ENCODE results near the gene ZDHHC14. TPM values are rescaled to one million over a fixed set of nuclear protein-coding genes. Genes with fewer than 3 reads are reported as not detected.

ZDHHC14 gene
- total and polyA plus RNA-seq, 2 of the 8 experiments (the other 6 are each of a cell fraction or from before 2014, with no cell fraction given), result 2.9 to 5.3 TPM

DNA sequence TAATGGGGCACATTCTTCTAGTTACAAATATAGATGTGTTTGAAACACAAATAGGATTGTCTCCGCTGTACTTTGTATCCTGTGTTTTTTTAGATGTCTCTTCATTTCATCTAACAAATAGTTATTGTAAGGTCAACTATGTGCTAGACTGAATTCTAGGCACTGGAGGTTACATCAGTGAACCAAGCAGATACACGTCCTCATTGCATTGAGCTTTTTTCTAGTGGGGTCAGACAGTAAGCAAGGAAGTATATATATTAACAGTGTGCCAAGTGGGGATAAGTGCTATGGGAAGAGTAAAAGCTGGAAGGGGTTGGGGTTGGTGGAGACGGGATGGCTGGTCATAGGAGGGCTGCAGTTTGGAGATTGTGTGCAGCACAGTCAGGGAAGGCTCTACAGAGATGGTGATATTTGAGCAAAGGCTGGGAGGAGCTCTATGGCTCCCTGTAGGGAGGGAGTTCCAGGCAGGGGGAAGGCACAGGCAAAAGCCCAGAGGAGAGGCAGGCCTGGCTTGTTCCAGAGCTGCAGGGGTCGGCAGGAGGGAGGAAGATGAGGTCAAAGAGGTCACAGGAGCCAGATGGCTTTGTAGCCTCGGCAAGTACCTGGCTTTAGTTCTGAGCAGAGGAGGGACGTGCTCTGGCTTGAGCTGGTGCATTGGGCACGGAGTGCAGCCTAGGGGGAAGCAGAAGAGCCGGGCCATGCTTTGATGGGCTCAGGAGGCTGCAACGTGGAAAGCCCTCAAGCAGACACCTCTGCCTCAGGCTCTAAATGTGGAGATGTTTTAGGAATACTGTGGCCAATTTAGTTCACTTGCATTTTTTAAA is 152.3 kb downstream of the ZDHHC14 start (continued):
- 0 out of 4 replicates have a peak, but pooled peaks of 1 of the 2 experiments have one; percentile 12 for TF ChIP-seq HDAC2 (IDR thresholded peaks at IDR 0.05; ENCODE audit: borderline replicate concordance in 1 of 2, low read depth in 2 of 2, low read length in 2 of 2)
- TF ChIP-seq KDM1A (IDR thresholded peaks at IDR 0.05; ENCODE audit: borderline replicate concordance, low read length), result peak; percentile 44; the same call in 1 of the 2 replicates
- peak; percentile 82; the same call in 1 of the 2 replicates for TF ChIP-seq TCF12 (IDR thresholded peaks at IDR 0.05; ENCODE audit: low read depth, low read length)
- no peak for TF ChIP-seq MAFK (IDR thresholded peaks at IDR 0.05; ENCODE audit: low read depth, low read length)
- 0 out of 2 replicates have a peak, but pooled peaks have one; percentile 81 for TF ChIP-seq RXRA (IDR thresholded peaks at IDR 0.05; ENCODE audit: insufficient read depth, low read depth, low read length)
- TF ChIP-seq TAF7 (optimal IDR thresholded peaks at IDR 0.05; ENCODE audit: borderline replicate concordance, low read depth, low read length), result no peak
- no peak for TF ChIP-seq SIX5 (IDR thresholded peaks at IDR 0.05; ENCODE audit: low read depth, low read length)
- TF ChIP-seq, protein P1, sequence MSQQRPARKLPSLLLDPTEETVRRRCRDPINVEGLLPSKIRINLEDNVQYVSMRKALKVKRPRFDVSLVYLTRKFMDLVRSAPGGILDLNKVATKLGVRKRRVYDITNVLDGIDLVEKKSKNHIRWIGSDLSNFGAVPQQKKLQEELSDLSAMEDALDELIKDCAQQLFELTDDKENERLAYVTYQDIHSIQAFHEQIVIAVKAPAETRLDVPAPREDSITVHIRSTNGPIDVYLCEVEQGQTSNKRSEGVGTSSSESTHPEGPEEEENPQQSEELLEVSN (IDR thresholded peaks at IDR 0.05), result peak; percentile 58; the same call in 1 of the 2 replicates
- TF ChIP-seq SIN3A (conservative IDR thresholded peaks at IDR 0.05 in 1 of 2, IDR thresholded peaks at IDR 0.05 in 1 of 2; ENCODE audit: low read depth in 1 of 2, low read length in 2 of 2), result no peak
- TF ChIP-seq EP300 (IDR thresholded peaks at IDR 0.05; ENCODE audit: borderline replicate concordance in 1 of 2, low read depth in 2 of 2, low read length in 2 of 2), result peak in 1 of 2 experiments; percentile 49; a peak in 1 of 3 replicates
- no peak for TF ChIP-seq BACH1 (IDR thresholded peaks at IDR 0.05; ENCODE audit: low read length)
- TF ChIP-seq CHD1 (IDR thresholded peaks at IDR 0.05; ENCODE audit: low read depth, low read length), result no peak
- TF ChIP-seq, protein P2, sequence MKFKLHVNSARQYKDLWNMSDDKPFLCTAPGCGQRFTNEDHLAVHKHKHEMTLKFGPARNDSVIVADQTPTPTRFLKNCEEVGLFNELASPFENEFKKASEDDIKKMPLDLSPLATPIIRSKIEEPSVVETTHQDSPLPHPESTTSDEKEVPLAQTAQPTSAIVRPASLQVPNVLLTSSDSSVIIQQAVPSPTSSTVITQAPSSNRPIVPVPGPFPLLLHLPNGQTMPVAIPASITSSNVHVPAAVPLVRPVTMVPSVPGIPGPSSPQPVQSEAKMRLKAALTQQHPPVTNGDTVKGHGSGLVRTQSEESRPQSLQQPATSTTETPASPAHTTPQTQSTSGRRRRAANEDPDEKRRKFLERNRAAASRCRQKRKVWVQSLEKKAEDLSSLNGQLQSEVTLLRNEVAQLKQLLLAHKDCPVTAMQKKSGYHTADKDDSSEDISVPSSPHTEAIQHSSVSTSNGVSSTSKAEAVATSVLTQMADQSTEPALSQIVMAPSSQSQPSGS (IDR thresholded peaks at IDR 0.05; ENCODE audit: low read length), result no peak
- TF ChIP-seq SP4 (IDR thresholded peaks at IDR 0.05; ENCODE audit: low read length), result no peak
- TF ChIP-seq HDAC6 (IDR thresholded peaks at IDR 0.05; ENCODE audit: low read depth, low read length), result no peak
- TF ChIP-seq RAD21 (IDR thresholded peaks at IDR 0.05 in 1 of 2, conservative IDR thresholded peaks at IDR 0.05 in 1 of 2; ENCODE audit: low read depth in 2 of 2, low read length in 2 of 2), result 0 out of 4 replicates have a peak, but pooled peaks have one; percentile 14 to 22
